Suprapubic skin (tissue), 4 donors: ENCODE data around the gene NFYB. TPM values are rescaled to one million over a fixed set of nuclear protein-coding genes. Genes with fewer than 3 reads are reported as not detected.
"Not testable (repeated sequence)": the region's sequence is repeated elsewhere in the genome, so short reads cannot be mapped to it uniquely, and the experiment has no call there.

Experiments used
- DNase-seq, 2 donors: peaks; one replicate each; pipeline ENCODE4 v3.0.0-alpha.2; 2019; ENCODE audit warnings: low spot score in 2 of 2
- H3K27ac ChIP-seq: fragments of 200-600 bp; sonication (generic); one replicate; pipeline ENCODE4 v1.5.1; 2019
- H3K27me3 ChIP-seq: fragments of 200-600 bp; sonication (generic); one replicate; pipeline ENCODE4 v1.5.1; 2019
- H3K36me3 ChIP-seq: fragments of 200-600 bp; sonication (generic); one replicate; pipeline ENCODE4 v1.5.1; 2019
- H3K4me1 ChIP-seq: fragments of 200-600 bp; sonication (generic); one replicate; pipeline ENCODE4 v1.5.1; 2019
- H3K4me3 ChIP-seq: fragments of 200-600 bp; sonication (generic); one replicate; pipeline ENCODE4 v1.5.1; 2019; ENCODE audit warnings: mild to moderate bottlenecking
- H3K9me3 ChIP-seq: fragments of 200-600 bp; sonication (generic); one replicate; pipeline ENCODE4 v1.5.1; 2019
- EP300 ChIP-seq: sonication (generic); formaldehyde crosslinking; IDR thresholded peaks from one replicate; pipeline ENCODE4 v1.6.1; 2017; ENCODE audit warnings: antibody characterized with exemption
- POLR2A ChIP-seq, 2 donors: fragments of 450-650 bp; IDR thresholded peaks; one replicate each; pipeline ENCODE4 v1.6.1; 2017; ENCODE audit warnings: antibody characterized with exemption in 2 of 2, mild to moderate bottlenecking in 2 of 2, moderate library complexity in 2 of 2
- POLR2AphosphoS5 ChIP-seq, 3 donors: sonication (generic); formaldehyde crosslinking; IDR thresholded peaks; one replicate each; pipeline ENCODE4 v1.6.1; 2017; ENCODE audit warnings: antibody characterized with exemption in 3 of 3
- WGBS: methylation state at CpG from one replicate; pipeline ENCODE4 v1.1.5; 2018; 5-methylcytosine and 5-hydroxymethylcytosine counted together
- total RNA-seq, 4 donors: library from RNA; depleted of rRNA; stranded (reverse); fragments of >200 nt; gene quantifications; one replicate each; pipeline ENCODE4 v1.1.0, GENCODE V29; 2016
- TF ChIP-seq, protein P1 (sequence below), 2 donors: fragments of 200-600 bp in 1 of 2; fragments of 450-650 bp in 1 of 2; sonication (generic) in 1 of 2; IDR thresholded peaks; one replicate each; pipeline ENCODE4 v1.5.1; 2016 to 2019; ENCODE audit warnings: antibody characterized with exemption in 2 of 2, mild to moderate bottlenecking in 1 of 2, moderate library complexity in 1 of 2

Gene NFYB
- total RNA-seq, 4 donors from 2014 or later: 13.7 to 27.4 (median 20.8) TPM

DNA sequence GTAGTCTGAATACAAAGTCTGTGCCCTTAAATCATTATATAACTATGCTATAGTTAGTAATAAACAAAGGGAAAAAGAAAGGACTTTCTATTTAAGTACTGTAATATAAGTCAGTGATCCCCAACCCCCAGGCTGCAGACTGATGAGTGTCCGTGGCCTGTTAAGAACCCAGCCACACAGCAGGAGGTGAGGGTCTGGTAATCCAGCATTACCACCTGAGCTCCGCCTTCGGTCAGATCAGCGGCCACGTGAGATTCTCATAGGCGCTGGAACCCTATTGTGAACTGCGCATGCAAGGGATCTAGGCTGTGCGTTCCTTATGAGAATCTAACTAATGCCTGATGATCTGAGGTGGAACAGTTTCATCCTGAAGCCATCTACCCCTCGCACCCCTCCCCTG, 15.7 kb downstream of the NFYB start:
- Histone ChIP-seq H3K27ac (no peak overlapping the region), H3K4me3 (no peak overlapping the region), H3K4me1 (no peaks in the 10 kb centered on the region), H3K27me3 (no peaks in the 10 kb centered on the region), H3K9me3 (no peaks in the 10 kb centered on the region), H3K36me3 (peaks cover 72% of the 10 kb centered on the region)
- 88% methylated on average over 9 of the region's 9 CpGs for WGBS
- no peak for DNase-seq
- no peak for TF ChIP-seq POLR2A (IDR thresholded peaks at IDR 0.05)
- TF ChIP-seq, protein P1, sequence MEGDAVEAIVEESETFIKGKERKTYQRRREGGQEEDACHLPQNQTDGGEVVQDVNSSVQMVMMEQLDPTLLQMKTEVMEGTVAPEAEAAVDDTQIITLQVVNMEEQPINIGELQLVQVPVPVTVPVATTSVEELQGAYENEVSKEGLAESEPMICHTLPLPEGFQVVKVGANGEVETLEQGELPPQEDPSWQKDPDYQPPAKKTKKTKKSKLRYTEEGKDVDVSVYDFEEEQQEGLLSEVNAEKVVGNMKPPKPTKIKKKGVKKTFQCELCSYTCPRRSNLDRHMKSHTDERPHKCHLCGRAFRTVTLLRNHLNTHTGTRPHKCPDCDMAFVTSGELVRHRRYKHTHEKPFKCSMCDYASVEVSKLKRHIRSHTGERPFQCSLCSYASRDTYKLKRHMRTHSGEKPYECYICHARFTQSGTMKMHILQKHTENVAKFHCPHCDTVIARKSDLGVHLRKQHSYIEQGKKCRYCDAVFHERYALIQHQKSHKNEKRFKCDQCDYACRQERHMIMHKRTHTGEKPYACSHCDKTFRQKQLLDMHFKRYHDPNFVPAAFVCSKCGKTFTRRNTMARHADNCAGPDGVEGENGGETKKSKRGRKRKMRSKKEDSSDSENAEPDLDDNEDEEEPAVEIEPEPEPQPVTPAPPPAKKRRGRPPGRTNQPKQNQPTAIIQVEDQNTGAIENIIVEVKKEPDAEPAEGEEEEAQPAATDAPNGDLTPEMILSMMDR (IDR thresholded peaks at IDR 0.05): no peak
- TF ChIP-seq POLR2AphosphoS5 (IDR thresholded peaks at IDR 0.05): no peak
- TF ChIP-seq EP300: no peak

DNA sequence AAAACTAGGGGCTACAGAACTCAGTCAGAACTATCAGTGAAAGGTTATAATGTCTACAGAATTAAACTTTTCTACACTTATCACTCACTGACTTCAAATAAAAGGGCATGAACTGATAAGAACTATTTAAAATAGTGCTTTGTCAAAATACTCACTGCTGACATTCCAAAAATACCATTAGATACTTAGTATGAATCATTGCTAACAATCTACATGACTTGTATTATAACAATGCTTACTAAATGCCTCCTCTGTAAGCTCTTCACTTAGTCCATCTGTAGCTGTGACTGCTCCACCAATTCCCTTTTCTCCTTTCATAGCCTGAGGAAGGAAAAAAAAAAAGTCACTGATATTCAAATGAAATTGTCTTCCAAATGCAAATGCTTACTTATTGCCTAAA, 17.0 kb downstream of the NFYB start:
- no peaks in the 10 kb centered on the region for H3K4me1 ChIP-seq
- H3K9me3 ChIP-seq: no peaks in the 10 kb centered on the region
- TF ChIP-seq POLR2A (IDR thresholded peaks at IDR 0.05): no peak
- TF ChIP-seq POLR2AphosphoS5 (IDR thresholded peaks at IDR 0.05): no peak
- no peak for TF ChIP-seq EP300
- TF ChIP-seq, protein P1 (IDR thresholded peaks at IDR 0.05): no peak
- no peak for DNase-seq
- H3K36me3 ChIP-seq: peaks cover 63% of the 10 kb centered on the region
- H3K4me3 ChIP-seq: no peak overlapping the region
- no peak overlapping the region for H3K27ac ChIP-seq
- H3K27me3 ChIP-seq: no peaks in the 10 kb centered on the region

DNA sequence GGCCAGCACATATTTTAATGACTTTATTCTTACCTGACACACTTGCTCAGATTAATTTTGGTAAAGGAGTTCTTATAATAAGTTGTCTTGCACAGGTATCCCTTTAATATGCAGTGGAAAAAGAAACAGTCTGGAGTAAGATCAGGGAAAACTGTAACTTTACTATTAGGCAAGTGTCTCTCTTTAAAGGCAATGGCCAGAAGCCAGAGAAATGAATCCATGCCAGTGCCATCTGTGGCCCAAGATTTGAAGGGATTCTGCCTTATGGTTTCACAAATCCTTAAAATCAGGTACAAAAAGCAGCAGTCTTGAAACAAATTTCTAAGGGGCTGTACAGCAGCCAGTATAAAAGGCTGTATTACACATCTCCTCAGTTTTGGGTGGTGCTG, 22.4 kb downstream of the NFYB start:
- no peak for TF ChIP-seq POLR2AphosphoS5 (IDR thresholded peaks at IDR 0.05)
- TF ChIP-seq POLR2A (IDR thresholded peaks at IDR 0.05): no peak
- TF ChIP-seq EP300: no peak
- TF ChIP-seq, protein P1 (IDR thresholded peaks at IDR 0.05): no peak
- H3K9me3 ChIP-seq: no peaks in the 10 kb centered on the region
- no peaks in the 10 kb centered on the region for H3K4me1 ChIP-seq
- H3K27ac ChIP-seq: no peak overlapping the region
- H3K4me3 ChIP-seq: no peak overlapping the region
- H3K36me3 ChIP-seq: peaks cover 25% of the 10 kb centered on the region
- no peak for DNase-seq
- H3K27me3 ChIP-seq: no peaks in the 10 kb centered on the region

DNA sequence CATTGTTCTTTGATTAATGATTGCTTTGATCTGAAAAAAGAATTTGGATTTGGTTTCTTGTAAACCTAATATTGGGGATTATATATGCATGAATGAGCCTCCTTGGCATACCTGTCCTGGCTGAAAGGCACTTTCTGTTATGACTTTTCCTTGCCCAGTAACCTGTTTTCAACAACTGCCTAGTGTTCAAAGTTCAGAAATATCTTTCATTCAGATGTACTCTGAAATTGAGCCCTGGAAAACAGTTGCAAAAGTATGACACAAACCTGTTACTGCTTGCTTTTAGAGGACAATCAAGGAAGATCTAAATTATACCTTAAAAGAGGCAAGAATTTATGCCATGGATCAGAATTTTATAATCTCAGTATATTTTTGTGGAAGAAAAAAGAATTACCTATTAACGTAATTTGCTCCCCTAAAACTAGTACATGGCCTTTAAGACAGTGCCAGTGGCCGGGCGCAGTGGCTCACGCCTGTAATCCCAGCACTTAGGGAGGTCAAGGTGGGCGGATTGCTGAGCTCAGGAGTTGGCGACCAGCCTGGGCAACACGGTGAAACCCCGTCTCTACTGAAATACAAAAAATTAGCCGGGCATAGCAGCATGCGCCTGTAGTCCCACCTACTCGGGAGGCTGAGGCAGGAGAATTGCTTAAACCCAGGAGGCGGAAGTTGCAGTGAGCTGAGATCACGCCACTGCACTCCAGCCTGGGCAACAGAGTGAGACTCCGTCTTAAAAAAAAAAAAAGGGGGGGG, 23.0 kb downstream of the NFYB start:
- Histone ChIP-seq H3K27ac (peak overlapping the region; percentile 42), H3K36me3 (peaks cover 19% of the 10 kb centered on the region)
- 88% methylated on average over 14 of the region's 14 CpGs for WGBS
- DNase-seq, H3K4me3 ChIP-seq, H3K27me3 ChIP-seq, H3K9me3 ChIP-seq, H3K4me1 ChIP-seq: not testable (repeated sequence)

DNA sequence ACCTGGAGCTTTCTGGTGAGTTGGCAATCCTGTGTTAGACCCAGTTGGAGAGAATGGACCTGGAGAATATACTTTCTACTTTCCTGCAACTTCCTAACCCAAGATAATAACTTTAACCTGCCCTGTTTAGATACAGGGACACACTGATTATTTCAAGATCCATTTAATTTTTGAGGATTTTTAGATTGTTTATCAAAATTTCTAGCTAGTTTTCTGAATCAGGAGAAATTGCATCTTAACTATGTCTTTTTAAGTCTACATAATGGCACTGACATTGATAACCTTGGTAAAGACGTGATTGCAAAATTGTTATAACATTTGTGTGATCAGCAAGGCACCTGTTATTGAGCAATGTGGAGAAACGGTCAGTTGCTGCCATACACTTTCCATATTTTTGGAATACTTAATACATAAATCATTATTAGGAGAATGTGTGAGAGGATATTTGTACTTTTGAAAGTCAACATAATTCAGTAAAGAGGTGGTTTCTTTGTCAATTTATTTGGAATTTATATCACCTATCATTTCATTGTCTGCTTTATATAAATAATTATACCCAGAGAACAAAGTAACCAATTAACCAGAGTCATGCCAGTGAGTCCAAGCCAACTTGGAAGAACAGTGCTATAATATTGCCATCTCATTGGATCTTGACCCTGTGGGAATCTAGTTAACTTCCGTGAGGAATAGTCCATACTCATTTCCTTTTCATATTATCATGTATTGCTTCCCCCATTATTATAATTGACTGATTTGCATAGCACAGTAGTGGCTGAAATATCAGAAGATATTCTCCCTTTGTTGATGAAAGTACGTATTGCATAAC, 28.4 kb downstream of the NFYB start:
- Histone ChIP-seq H3K4me3 (no peak overlapping the region), H3K4me1 (peaks cover 3% of the 10 kb centered on the region), H3K27ac (no peak overlapping the region), H3K9me3 (no peaks in the 10 kb centered on the region), H3K36me3 (no peaks in the 10 kb centered on the region), H3K27me3 (no peaks in the 10 kb centered on the region)
- WGBS: 59% methylated on average over 4 of the region's 4 CpGs
- TF ChIP-seq EP300 (no peak), POLR2A (IDR thresholded peaks at IDR 0.05) (no peak), POLR2AphosphoS5 (IDR thresholded peaks at IDR 0.05) (no peak)
- TF ChIP-seq, protein P1 (IDR thresholded peaks at IDR 0.05): no peak
- DNase-seq: no peak
